NOMO-1 treated with DMSO at 0.1 percent for 48 hours (cell line): ENCODE data around the gene PEMT.
A peak's percentile ranks its signal among the peaks of the same experiment; 100 is the strongest.

ENCODE experiments used
- DNase-seq: peaks from one replicate; lab custom pipeline; 2025; ENCODE audit not compliant: unreplicated experiment; lab: John Stamatoyannopoulos, UW

The PEMT gene

GRCh38 chr17:17504341-17505140 is 87.0 kb downstream of the PEMT start:
- DNase-seq: no peak

DNA sequence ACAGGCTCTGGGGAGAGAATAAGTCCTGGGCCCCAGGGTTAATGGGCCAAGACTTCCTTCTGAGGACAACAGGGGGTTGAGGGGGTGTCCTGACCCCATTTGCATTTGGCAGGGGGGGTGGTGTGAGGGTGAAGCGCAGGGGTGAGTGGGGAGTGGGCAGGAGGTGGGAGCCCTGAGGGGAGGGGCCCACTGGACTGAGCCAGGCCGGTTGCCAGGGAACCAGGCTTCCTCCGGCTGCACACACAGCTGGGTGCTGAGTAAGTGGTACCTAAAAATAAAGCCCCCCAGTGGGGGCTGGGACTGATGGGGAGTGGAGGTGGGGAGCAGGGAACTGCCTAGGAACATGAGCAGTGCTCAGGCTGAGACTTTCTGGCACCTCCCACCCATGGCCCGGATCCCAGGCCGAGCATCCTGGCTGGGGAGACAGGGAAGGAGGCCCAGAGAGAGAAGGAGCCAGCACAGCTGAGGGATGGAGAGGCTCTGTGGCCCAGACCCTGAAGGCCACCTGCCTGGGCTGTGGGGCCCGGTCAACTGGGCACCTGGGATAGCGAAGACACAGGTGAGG is 87.9 kb downstream of the PEMT start:
- no peak for DNase-seq

- no peak for DNase-seq
These were observed 88.6 kb downstream of the PEMT start for GRCh38 chr17:17502741-17503565.

DNA sequence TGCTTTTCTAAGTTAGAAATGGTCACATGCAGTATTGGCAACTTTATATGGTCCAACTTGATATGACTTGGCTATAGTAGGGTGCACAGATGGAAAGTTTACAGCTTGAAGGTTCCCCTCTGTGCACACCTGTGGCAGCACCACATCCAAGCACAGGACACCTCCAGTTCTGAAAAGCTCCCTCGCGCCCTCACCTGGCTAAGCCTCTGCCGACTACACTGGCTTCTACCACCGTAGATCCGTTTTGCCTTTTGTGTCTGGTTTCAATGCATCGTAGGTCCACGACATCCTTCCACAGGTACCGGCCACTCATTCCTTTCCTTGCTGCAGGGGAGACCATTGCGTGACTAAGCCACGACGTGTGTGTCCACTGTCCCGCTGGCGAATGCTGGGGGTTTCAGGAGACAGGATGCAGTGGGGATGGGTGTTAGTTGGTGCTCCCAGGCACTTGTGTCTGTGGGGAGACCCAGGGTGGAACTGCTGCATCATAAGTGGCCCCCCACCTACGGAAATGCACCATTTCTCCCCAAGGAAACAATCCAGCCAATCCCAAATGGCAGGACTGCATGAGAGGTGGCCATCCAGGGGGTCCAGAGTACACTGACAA is 90.4 kb downstream of the PEMT start:
- DNase-seq: no peak

DNA sequence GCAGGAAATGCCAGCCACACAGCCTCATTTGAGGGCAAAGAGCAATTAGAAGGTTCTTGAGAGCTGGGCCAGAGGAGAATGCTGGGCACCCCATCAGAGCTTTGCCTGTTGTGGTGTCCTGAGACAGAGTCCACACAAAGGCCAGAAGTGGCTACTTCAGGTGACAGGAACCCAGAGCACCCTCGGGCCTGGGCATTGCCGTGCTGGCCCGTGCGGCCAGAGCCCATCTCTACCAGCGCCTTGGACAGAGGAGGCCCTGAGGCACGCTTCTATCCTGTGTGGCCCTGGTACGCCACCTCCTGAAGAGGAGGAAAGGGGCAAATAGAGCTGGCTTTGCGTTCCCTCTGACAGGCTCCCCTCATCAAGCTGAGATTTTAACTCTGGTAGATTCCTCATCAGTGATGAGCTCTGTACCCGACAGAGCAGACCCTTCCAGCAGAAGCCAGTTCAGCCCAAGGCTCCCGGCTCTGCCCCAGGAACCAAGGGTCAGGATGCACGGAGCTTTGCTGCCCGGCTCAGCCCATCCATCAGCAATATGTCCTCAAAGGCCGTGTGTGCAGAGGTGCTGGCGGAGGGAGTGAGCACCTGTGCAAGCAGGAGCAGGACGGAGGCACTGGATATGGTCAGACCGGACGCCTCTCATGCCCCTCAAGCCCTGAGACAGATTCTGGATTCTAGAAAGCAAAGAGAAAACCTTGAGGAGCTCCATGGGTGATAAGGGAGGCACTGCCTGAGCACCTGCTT is 91.9 kb downstream of the PEMT start:
- no peak for DNase-seq

DNA sequence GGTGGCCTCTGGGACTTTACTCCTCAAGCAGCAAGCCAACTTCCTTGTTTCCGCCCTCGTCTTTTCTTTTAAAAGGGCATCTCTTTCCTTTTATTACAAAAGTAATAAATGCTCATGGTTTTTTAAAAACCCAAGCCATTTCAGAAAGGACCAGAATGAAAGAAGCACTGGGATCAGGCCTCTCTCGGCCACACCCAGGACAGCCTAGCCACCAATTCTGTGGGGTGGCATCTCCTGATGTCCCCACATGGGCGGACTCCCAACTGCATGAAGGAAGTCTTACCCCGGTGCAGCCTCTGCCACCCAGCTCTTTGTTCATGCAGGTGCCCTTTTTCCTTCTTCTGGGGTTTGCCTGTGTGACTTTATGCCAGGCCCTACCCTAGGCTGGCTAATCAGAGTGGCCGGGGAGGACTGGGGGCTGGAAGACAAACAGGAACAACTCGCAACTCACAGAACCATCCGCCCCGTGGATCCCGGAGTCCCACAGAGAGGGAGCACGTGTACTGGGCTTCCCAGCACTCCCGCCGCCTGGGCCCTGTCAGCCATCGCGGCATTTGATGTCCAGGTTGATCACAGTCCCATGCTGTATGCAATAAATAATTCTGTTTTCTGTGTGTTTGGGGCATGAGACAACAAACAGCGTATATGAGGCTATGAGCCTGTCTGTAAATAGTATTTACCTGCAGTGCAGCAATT is 92.8 kb downstream of the PEMT start:
- no peak for DNase-seq

GRCh38 chr17:17497845-17498520 is 93.5 kb downstream of the PEMT start:
- no peak for DNase-seq

DNA sequence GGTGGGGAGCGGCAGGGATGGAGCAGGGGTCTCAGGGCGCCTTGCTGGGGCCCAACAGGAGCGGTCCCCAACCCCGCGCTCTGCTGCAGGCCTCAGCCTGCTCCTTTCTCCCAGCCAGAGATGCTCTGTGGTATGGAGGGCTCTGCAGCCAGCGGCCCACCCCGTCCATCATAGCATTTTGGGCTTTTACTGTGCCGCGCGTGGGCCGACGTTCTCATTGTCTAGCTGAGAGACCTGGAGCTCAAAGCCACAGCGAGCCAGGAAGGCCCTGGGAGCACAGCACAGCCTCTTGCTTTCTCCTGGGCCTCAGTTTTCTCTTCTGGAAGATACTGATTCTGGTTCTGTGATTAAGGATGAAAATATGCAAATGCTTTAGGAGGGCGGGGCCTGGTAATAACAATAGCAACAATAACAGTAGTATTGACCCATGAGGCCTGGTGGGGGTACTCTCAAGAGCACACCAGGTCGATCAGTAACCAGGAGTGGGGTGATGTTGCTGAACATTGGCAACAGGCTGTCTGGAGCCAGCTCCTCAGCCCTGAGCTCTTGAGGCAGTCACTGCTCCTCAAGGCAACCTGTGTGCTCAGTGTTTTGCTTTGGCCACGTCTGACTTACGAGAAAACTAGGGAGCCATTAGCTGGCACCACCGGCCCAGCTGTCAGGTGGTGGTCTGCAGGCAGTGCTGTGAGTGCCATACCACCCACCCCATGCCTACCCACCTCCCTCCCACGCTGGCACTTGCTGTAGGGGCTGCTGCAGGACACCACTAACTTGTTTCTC is 94.3 kb downstream of the PEMT start:
- no peak for DNase-seq

- peak; percentile 73 for DNase-seq
These were observed 95.1 kb downstream of the PEMT start, which contains the start of gene RASD1 for GRCh38 chr17:17496189-17497064. TSS of gene RASD1 (minus strand) at chr17:17496395. CDS start at chr17:17496181, 214 bp downstream.

DNA sequence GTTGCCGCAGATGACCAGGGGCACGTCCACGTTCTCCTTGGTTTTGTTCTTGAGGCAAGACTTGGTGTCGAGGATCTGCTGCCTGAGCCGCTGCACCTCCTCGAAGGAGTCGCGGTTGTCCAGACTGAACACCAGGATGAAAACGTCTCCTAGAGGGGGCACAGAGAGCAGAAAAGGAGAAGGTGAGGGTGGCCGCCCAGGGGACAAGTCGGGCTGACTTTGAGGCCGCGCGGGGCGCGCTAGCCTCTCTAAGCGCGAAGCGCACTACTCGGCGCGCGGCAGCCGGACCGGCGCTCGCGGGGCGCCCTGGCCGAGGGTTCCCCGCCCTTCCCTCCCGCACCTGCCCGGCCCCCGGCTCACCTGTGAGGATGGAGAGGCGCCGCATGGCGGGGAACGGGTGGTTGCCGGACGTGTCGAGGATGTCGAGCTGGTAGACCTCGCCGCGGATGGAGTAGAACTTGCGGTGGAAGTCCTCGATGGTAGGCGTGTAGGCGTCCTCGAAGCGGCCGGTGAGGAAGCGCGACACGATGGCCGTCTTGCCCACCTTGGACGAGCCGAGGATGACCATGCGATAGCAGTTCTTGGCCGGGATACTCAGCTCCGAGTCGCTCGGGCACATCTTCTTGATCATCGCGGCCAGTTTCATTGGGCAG is 95.8 kb downstream of the PEMT start:
- peak; percentile 43 for DNase-seq

DNA sequence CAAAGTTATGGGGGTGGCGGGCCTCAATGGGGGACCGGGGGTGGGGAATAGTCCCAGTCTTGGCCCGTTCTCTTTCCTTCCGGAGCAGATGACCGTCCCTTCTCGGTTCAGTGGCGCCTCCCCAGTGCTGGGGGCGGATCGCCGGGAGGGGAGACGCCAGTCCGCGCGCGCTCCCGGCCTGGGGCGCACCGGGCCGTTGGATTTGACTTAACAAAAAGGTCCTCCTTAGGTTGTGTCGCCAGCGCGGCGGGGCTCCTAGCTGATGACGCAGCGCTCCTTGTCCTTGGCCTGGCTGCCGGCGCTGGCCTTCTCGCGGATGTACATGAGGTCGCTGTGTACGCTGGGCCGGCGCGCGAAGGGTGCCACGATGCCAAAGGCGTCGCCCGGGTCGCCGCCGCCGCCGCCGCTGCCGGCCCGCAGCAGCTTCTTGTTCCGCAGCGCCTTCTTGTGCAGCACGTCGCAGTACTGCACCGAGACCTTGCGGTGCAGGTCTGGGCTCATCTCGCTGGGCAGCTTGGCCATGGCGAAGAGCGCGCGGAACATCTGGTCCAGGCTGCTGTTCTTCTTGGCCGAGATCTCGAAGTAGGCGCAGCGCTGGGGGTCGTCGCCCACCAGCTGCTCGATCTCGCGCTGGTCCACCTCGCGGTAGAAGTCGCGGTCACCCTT is 96.5 kb downstream of the PEMT start:
- DNase-seq: peak; percentile 8

DNA sequence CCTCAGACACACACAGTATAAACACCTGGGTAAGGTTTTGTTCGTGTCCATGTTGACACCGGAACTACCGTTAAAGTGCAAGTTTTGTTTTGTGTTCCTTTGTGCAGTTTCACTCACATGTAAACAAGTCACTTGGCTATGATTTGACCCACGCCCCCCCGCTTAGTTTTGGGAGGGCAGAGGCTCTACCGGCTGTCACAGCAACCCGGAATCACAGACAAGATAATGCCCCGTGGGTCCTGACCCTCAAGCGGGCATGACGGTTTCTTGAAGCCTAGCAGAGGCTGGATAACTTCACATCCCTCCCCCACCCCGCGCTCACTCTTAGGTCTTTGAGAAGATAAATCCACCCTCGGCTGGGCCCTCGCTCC is 97.0 kb downstream of the PEMT start:
- no peak for DNase-seq

- DNase-seq: no peak
These were observed 97.5 kb downstream of the PEMT start for GRCh38 chr17:17493986-17494466.

- no peak for DNase-seq
These were observed 98.1 kb downstream of the PEMT start for GRCh38 chr17:17493249-17493985.

DNA sequence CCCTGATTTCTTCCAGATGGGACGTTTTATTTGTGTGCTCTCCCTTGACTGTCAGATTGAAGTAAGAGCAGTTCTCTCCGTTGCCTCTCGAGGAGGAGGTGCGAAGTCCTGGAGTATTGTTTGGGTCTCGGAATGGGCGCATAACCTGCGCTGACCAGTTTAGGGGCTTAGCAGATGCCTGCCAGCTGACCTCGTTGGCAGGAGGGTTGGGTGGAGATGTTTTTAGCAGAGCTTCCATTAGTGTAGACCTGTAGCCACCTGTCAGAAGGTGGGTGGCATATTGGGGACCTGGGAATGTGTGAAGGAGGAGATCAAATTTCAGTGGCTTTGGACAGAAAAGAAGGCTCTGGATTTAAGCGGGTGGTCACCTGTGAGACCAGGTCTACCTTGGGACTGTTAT is 98.9 kb downstream of the PEMT start:
- DNase-seq: no peak

DNA sequence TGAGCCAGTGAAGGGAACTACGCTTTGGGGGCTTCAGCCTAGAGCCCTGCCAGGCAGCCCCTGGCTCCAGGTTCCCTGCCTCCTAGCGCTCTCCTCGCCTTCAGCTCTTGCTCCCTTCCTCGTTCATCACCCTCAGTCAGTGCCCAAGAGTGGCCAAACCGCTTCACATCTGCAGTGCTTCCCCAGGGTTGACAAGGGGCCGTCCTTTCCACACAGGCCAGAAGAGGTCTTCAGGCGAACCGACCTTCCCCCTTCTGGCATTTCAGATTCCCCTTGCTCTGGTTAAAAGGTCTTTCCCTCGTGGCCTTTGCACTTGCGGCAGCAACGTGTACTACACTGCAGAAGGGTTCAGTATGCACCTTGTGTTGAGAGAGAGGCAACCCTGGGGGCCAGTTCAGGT is 99.4 kb downstream of the PEMT start:
- DNase-seq: no peak
